IPS-NIHi11 (cell line): Measurements from ENCODE around the gene IGLL5.

Experiments
- DNase-seq: peaks from one replicate; pipeline ENCODE4 v3.0.0; 2012; ENCODE audit warnings: mixed read lengths, low spot score

The IGLL5 gene

GRCh38 chr22:22887621-22888503, at the start of gene IGLL5:
Gene IGLL5, plus strand, starts transcription at chr22:22887816. Its CDS starts 238 bp downstream, at chr22:22888054.
- no peak for DNase-seq

- no peak for DNase-seq
These were observed 49.3 kb upstream of the IGLL5 start for GRCh38 chr22:22838148-22838786.

GRCh38 chr22:22839570-22840314, 47.9 kb upstream of the IGLL5 start:
- DNase-seq: no peak

GRCh38 chr22:22840780-22841179, 46.8 kb upstream of the IGLL5 start:
- no peak for DNase-seq

GRCh38 chr22:22841598-22841997, 46.0 kb upstream of the IGLL5 start:
- no peak for DNase-seq

GRCh38 chr22:22842085-22842484, 45.5 kb upstream of the IGLL5 start:
- DNase-seq: no peak

- no peak for DNase-seq
These were observed 43.8 kb upstream of the IGLL5 start for GRCh38 chr22:22843848-22844247.

- no peak for DNase-seq
These were observed 40.4 kb upstream of the IGLL5 start for GRCh38 chr22:22847241-22847640.

- peak; percentile 79 for DNase-seq
These were observed 39.2 kb upstream of the IGLL5 start for GRCh38 chr22:22848364-22848866.

- DNase-seq: no peak
These were observed 37.7 kb upstream of the IGLL5 start for GRCh38 chr22:22849640-22850610.

- DNase-seq: no peak
These were observed 35.6 kb upstream of the IGLL5 start for GRCh38 chr22:22851969-22852368.

GRCh38 chr22:22853713-22854112, 33.9 kb upstream of the IGLL5 start:
- no peak for DNase-seq

GRCh38 chr22:22854466-22854865, 33.1 kb upstream of the IGLL5 start:
- DNase-seq: no peak

GRCh38 chr22:22855085-22855484, 32.5 kb upstream of the IGLL5 start:
- DNase-seq: no peak

- peak; percentile 57 for DNase-seq
These were observed 31.9 kb upstream of the IGLL5 start for GRCh38 chr22:22855617-22856308.

- no peak for DNase-seq
These were observed 31.3 kb upstream of the IGLL5 start for GRCh38 chr22:22856364-22856763.

- no peak for DNase-seq
These were observed 30.6 kb upstream of the IGLL5 start for GRCh38 chr22:22856885-22857606.

- no peak for DNase-seq
These were observed 29.7 kb upstream of the IGLL5 start for GRCh38 chr22:22857607-22858558.

GRCh38 chr22:22858559-22858937, 29.1 kb upstream of the IGLL5 start:
- no peak for DNase-seq
